GM21423 (cell line): ENCODE data around the gene PEA15.
A peak's percentile ranks its signal among the peaks of the same experiment; 100 is the strongest.

ENCODE experiments used
- ATAC-seq: cut with Tn5 transposase; IDR thresholded peaks from one replicate; pipeline ENCODE4 v1.9.1; 2021; ENCODE audit warnings: mild to moderate bottlenecking, moderate library complexity; ENCODE audit not compliant: unreplicated experiment

PEA15 gene

DNA sequence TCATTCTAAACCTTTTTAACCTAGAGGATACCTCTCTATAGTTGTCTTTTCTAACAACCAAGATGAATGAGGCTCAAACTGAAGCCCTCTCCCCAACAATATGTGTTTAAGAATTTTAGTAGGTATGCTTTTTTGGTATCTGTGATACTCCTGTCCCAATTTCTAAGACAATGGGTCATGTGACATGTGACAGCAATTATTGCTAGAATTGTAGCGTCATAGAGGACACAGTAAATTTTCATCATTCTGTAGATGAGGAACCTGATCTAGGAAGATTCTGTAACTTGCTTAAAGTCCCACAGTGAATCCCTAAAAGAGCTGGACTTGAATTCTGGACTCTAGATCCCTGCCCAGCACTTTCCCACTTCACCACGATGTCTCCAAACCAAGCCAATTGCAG is 26.5 kb upstream of the PEA15 start:
- no peak for ATAC-seq

DNA sequence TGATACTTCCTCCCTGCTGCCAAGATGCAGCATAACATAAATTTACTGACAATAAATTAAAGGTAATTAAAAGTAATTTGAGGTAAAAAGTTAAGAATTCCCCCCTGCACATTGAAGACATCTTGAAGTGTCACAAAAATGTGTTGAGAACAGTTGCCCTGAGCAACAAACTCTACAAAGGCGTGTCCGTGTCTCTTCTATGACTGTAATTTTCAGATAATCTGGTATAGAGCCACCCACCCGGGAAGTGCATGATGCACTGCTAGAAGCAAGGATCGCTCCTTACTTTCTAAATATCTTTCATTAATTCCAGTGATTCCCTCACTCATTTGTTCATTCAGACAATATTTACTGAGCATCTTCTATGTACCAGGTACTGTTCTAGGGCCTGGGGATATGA is 25.8 kb upstream of the PEA15 start:
- no peak for ATAC-seq

- no peak for ATAC-seq
These were observed 18.9 kb upstream of the PEA15 start for GRCh38 chr1:160186246-160186645.

DNA sequence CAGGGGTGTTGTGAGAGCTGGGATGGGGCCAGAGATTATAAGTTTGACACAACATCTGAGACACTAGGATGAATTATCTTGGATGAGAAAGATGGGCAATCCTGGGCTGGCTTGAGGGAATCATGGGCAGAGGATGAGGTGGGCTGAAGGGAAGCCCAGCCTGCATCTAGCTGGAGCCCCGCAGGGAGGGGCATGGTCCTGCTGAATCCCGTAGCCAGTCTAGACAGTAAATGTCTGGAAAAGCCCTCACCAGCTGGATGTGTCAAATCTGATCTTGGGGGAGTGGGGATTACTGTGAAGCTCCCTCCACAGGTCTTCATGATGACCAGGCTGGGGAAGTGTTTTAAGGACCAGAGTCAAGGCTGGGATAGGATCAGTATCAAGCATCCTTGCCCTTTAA is 18.5 kb upstream of the PEA15 start:
- no peak for ATAC-seq

DNA sequence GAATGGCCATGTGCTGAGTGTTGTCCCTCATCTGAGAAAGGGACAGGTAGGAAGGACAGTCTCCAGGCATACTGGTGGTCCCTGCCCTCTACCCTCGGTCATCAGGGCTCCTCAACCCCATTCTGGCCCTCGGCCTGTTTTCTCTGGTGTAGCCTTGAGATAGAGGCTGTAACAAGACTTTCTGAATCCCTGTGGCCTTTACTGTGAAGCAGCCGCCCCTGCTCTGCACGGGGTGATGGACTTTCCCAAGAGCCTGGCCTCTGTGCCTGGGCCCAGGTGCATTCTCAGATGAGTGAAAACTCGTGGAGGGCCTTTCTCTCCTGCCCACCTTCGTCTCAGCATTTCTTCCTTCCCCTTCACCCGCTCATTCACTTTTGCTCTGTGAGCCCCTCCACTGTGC is 17.8 kb upstream of the PEA15 start:
- no peak for ATAC-seq

- no peak for ATAC-seq
These were observed 16.8 kb upstream of the PEA15 start for GRCh38 chr1:160188341-160188740.

- ATAC-seq: no peak
These were observed 15.2 kb upstream of the PEA15 start, which contains the start of gene CASQ1 for GRCh38 chr1:160189649-160190625. Gene CASQ1, plus strand, starts transcription at chr1:160190575. Its CDS starts 177 bp downstream, at chr1:160190752.

GRCh38 chr1:160191756-160192155 is 13.4 kb upstream of the PEA15 start:
- ATAC-seq: no peak

- no peak for ATAC-seq
These were observed 12.9 kb upstream of the PEA15 start for GRCh38 chr1:160192234-160192633.

DNA sequence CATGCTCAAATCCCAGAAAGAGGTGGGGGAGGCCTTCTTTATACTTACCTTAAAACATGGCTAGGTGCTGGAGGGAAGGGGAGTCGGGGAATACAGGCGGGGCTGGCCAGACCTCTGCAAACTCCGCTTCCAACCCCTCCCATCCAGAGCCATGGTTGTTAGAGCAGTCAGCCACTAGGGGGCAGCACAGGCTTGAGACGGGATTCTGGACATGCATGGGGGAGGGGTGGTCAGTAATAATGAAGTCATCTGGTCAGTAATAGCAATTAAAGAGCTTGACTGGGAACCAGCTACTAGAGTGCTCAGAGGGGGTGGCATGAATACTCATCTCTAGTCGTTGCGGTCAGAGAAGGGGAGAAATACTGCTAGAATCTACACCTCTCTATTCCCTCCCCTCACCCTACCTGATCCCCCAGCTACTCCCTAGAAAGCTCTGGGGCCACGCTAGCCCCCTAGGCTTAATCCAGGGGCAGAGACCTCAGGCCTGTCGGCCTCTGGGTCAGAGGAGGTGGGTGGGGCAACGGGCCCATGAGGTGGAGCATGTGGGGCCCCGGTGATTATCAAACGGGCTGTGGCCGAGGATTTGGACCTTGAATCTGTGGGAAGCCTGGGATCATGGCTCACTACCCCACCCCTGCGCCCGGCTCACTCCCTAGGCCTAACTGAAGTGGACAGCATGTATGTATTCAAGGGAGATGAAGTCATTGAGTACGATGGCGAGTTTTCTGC is 11.9 kb upstream of the PEA15 start:
- ATAC-seq: peak; percentile 59

DNA sequence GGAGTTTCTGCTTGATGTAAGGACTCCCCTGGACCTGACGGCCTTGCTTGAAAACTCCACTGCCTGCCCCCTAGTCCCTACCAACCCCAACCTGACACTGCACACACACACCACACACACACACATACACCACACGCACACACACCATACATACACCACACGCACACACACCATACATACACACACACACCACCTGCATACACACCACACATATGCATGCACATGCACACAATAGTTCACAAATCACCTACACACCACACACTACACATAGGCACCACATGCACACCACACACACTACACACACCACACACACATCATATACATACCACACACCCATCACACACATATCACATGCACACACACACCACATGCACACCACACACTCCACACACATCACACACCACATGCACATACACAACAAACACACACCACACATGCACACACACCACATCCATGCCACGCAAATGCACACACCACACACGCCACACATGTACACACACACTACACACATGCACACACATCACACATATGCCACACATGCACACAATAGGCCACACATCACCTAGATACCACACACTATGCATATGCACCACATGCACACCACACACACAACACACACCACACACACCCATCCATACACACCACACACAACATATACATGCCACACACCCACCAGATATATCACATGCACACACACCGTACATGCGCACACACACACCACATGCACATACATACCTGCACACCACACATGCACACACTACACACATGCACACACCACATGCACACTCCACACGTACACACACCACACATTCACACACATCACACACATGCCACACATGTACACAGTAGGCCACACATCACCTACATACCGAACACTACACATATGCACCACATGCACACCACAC is 11.1 kb upstream of the PEA15 start:
- no peak for ATAC-seq

GRCh38 chr1:160194737-160195059 is 10.5 kb upstream of the PEA15 start:
- ATAC-seq: no peak

- no peak for ATAC-seq
These were observed 9.0 kb upstream of the PEA15 start for GRCh38 chr1:160196143-160196542.

GRCh38 chr1:160197231-160197630 is 8.0 kb upstream of the PEA15 start:
- no peak for ATAC-seq

- ATAC-seq: no peak
These were observed 4.4 kb upstream of the PEA15 start for GRCh38 chr1:160200786-160201185.

GRCh38 chr1:160204526-160205241 is 500 bp upstream of the PEA15 start:
- ATAC-seq: peak; percentile 57

GRCh38 chr1:160206036-160206389 is 829 bp downstream of the PEA15 start:
- ATAC-seq: no peak

DNA sequence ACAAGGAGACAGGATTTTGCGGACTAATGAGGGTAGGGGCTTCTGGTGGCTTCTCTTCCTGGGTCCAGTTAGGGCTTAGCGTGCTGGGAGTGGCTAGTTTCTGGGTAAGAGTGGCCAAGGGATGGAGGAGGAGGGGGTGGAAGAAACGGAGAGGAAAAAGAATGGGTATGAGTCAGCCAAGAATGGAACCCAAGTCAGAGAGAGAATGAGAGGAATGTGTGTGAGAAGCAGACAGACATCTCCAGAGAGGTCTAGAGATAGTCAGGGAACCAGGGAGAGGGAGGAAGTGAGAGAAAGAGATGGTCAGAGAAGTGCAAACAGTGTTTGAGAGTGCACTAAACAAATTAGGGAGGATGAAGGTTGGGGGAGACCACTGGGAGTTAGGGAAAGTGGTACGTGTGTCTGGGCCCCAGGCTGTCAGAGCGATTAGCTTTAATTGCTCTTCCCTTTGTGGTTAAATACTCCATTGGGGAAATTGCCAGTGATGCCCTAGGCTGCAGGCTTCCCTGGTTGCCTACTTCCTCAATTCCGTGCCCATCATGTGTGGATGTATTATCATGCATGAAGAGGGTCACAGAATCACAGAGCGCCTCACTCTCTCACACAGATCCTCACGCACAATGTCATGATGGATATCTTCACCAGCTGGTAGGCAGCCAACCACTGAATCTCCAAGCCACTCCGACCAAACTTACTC is 1.4 kb downstream of the PEA15 start:
- no peak for ATAC-seq

DNA sequence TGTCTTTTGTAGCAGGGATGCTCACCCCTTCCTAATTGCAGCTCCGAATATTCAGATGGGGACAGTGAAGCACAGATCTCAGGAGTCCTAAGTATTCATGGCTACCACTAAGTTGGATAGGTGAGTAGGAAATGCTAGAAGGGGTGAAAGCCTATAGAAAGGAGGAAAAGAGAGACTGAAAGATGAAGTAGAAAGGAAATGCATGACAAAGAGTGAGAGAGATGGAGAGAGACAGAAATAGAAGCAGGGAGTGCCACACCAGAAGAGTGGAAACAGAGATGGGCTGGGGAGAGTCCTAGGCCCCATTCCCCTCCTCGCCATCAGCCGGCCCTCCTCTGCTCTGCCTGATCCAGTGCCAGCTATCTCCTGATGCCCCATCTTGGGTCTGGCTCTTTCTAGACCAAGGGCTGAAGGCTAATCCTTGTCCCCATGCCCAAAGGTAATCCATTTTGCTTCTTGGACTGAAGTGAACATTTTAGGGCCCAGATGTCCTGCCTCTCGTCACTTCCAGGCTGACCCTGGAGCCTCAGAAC is 2.0 kb downstream of the PEA15 start:
- ATAC-seq: no peak
